Keratinocyte (primary cell): ENCODE measurements around the gene SH3RF1.

Source experiments
- EZH2 ChIP-seq: IDR thresholded peaks from one replicate; pipeline ENCODE4 v1.6.1; 2012; ENCODE audit warnings: inconsistent platforms, mild to moderate bottlenecking, low read length, moderate library complexity
- TF ChIP-seq, protein P1 (sequence below), 3 experiments: IDR thresholded peaks in 1 of 3; conservative IDR thresholded peaks in 1 of 3; optimal IDR thresholded peaks in 1 of 3; 2 replicates in 2 of 3; 3 replicates in 1 of 3; pipeline versions ENCODE3 to v1.5.1; 2011; ENCODE audit warnings: low read length in 3 of 3, mild to moderate bottlenecking in 3 of 3, moderate library complexity in 2 of 3, control low read depth in 1 of 3, inconsistent platforms in 1 of 3; ENCODE audit not compliant: insufficient read depth in 2 of 3; ENCODE audit errors: extremely low read depth in 1 of 3

DNA sequence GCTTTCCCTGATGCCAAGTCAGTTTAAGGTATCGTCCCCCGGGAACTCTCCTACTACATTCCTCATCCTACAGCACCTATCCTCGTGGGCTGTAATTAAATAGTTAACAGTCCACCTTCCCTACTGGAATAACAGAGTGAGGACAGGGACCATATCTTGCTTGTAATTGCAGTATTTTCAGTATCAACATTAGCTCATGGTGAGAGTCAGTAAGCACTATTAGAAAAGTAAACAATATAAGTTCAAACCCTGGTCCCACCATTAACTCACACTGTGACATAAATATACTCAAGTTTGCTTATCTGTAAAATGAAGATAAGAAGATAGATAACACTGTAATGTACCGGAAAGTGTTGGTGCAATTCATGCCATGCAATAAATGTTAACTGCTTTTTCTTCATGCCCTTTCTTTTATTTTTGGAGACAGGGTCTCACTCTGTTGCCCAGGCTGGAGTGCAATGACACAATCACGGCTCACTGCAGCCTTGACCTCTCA lies 61.3 kb downstream of the SH3RF1 start:
- TF ChIP-seq, protein P1, sequence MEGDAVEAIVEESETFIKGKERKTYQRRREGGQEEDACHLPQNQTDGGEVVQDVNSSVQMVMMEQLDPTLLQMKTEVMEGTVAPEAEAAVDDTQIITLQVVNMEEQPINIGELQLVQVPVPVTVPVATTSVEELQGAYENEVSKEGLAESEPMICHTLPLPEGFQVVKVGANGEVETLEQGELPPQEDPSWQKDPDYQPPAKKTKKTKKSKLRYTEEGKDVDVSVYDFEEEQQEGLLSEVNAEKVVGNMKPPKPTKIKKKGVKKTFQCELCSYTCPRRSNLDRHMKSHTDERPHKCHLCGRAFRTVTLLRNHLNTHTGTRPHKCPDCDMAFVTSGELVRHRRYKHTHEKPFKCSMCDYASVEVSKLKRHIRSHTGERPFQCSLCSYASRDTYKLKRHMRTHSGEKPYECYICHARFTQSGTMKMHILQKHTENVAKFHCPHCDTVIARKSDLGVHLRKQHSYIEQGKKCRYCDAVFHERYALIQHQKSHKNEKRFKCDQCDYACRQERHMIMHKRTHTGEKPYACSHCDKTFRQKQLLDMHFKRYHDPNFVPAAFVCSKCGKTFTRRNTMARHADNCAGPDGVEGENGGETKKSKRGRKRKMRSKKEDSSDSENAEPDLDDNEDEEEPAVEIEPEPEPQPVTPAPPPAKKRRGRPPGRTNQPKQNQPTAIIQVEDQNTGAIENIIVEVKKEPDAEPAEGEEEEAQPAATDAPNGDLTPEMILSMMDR (optimal IDR thresholded peaks at IDR 0.05 in 1 of 3, IDR thresholded peaks at IDR 0.05 in 1 of 3, conservative IDR thresholded peaks at IDR 0.05 in 1 of 3; ENCODE audit: extremely low read depth in 1 of 3, insufficient read depth in 2 of 3, low read length in 3 of 3), result no peak
- TF ChIP-seq EZH2, result no peak
